ENCODE results near the gene CAMTA1.

- TF ChIP-seq POLR2A (IDR thresholded peaks at IDR 0.05; ENCODE audit: borderline replicate concordance, extremely low read depth, insufficient read depth, insufficient read length) (no peak), POLR2AphosphoS5 (IDR thresholded peaks at IDR 0.05; ENCODE audit: low read depth, low read length) (no peak), SP1 (IDR thresholded peaks at IDR 0.05; ENCODE audit: low read depth) (no peak), EZH2 (IDR thresholded peaks at IDR 0.05) (no peak), MAX (IDR thresholded peaks at IDR 0.05) (no peak), ATF3 (IDR thresholded peaks at IDR 0.05) (no peak), CEBPB (IDR thresholded peaks at IDR 0.05; ENCODE audit: low read depth) (no peak), RAD21 (IDR thresholded peaks at IDR 0.05; ENCODE audit: low read depth) (no peak), ZNF274 (IDR thresholded peaks at IDR 0.05; ENCODE audit: low read depth, low read length) (no peak), EZH2phosphoT487 (IDR thresholded peaks at IDR 0.05; ENCODE audit: borderline replicate concordance) (no peak), JUND (IDR thresholded peaks at IDR 0.05) (no peak), FOSL1 (IDR thresholded peaks at IDR 0.05; ENCODE audit: low read depth) (no peak)
- TF ChIP-seq, protein P1, sequence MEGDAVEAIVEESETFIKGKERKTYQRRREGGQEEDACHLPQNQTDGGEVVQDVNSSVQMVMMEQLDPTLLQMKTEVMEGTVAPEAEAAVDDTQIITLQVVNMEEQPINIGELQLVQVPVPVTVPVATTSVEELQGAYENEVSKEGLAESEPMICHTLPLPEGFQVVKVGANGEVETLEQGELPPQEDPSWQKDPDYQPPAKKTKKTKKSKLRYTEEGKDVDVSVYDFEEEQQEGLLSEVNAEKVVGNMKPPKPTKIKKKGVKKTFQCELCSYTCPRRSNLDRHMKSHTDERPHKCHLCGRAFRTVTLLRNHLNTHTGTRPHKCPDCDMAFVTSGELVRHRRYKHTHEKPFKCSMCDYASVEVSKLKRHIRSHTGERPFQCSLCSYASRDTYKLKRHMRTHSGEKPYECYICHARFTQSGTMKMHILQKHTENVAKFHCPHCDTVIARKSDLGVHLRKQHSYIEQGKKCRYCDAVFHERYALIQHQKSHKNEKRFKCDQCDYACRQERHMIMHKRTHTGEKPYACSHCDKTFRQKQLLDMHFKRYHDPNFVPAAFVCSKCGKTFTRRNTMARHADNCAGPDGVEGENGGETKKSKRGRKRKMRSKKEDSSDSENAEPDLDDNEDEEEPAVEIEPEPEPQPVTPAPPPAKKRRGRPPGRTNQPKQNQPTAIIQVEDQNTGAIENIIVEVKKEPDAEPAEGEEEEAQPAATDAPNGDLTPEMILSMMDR (IDR thresholded peaks at IDR 0.05 in 2 of 3, conservative IDR thresholded peaks at IDR 0.05 in 1 of 3; ENCODE audit: borderline replicate concordance in 1 of 3, insufficient read depth in 1 of 3, low read depth in 2 of 3, low read length in 2 of 3) = no peak
- TF ChIP-seq, protein P2, sequence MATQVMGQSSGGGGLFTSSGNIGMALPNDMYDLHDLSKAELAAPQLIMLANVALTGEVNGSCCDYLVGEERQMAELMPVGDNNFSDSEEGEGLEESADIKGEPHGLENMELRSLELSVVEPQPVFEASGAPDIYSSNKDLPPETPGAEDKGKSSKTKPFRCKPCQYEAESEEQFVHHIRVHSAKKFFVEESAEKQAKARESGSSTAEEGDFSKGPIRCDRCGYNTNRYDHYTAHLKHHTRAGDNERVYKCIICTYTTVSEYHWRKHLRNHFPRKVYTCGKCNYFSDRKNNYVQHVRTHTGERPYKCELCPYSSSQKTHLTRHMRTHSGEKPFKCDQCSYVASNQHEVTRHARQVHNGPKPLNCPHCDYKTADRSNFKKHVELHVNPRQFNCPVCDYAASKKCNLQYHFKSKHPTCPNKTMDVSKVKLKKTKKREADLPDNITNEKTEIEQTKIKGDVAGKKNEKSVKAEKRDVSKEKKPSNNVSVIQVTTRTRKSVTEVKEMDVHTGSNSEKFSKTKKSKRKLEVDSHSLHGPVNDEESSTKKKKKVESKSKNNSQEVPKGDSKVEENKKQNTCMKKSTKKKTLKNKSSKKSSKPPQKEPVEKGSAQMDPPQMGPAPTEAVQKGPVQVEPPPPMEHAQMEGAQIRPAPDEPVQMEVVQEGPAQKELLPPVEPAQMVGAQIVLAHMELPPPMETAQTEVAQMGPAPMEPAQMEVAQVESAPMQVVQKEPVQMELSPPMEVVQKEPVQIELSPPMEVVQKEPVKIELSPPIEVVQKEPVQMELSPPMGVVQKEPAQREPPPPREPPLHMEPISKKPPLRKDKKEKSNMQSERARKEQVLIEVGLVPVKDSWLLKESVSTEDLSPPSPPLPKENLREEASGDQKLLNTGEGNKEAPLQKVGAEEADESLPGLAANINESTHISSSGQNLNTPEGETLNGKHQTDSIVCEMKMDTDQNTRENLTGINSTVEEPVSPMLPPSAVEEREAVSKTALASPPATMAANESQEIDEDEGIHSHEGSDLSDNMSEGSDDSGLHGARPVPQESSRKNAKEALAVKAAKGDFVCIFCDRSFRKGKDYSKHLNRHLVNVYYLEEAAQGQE (IDR thresholded peaks at IDR 0.05; ENCODE audit: low read depth) = no peak
Measured at GRCh38 chr1:7327849-7328248, 542.6 kb downstream of the CAMTA1 start.

Measured in HCT116 (cell line).